H1 (cell line): ENCODE data around the gene ARHGAP6. TPM values are rescaled to one million over a fixed set of nuclear protein-coding genes. Genes with fewer than 3 reads are reported as not detected.

Experiments
- BCL11A ChIP-seq, 2 experiments: IDR thresholded peaks; one replicate each; pipeline ENCODE4 v1.6.1; 2011; ENCODE audit warnings: low read depth in 2 of 2, low read length in 2 of 2, mild to moderate bottlenecking in 2 of 2
- HDAC2 ChIP-seq, 2 experiments: fragments of 300-600 bp in 1 of 2; sonication (generic) in 1 of 2; IDR thresholded peaks; 2 replicates each; pipeline ENCODE4 v1.6.1; 2011 to 2012; ENCODE audit warnings: low read depth in 2 of 2, low read length in 2 of 2, mild to moderate bottlenecking in 2 of 2, moderate library complexity in 2 of 2, borderline replicate concordance in 1 of 2, inconsistent platforms in 1 of 2
- polyA plus RNA-seq, 7 experiments: library from polyadenylated mRNA; depleted of rRNA in 3 of 7; stranded (reverse) in 5 of 7; unstranded in 2 of 7; fragments of >200 nt in 5 of 7; fragments of 200-250 nt in 2 of 7; gene quantifications; 1 replicate in 5 of 7; 2 replicates in 1 of 7; 4 replicates in 1 of 7; pipeline versions ENCODE4 v1.2.1 to v1.2.3, GENCODE V29; 2011 to 2013; ENCODE audit warnings: missing spikeins in 2 of 7, mixed read lengths in 2 of 7
- total RNA-seq: library from RNA; stranded (reverse); fragmentation: NEBNext Ultra II Directional; extraction: Animal tissue kit (Norgen Biotek cat#: 25700); gene quantifications from 2 replicates; pipeline ENCODE4 v1.2.1, GENCODE V29; 2021

Gene ARHGAP6
- total and polyA plus RNA-seq, 2 of the 8 experiments (the other 6 are each of a cell fraction or from before 2014, with no cell fraction given) = 0.35 to 0.82 TPM

DNA sequence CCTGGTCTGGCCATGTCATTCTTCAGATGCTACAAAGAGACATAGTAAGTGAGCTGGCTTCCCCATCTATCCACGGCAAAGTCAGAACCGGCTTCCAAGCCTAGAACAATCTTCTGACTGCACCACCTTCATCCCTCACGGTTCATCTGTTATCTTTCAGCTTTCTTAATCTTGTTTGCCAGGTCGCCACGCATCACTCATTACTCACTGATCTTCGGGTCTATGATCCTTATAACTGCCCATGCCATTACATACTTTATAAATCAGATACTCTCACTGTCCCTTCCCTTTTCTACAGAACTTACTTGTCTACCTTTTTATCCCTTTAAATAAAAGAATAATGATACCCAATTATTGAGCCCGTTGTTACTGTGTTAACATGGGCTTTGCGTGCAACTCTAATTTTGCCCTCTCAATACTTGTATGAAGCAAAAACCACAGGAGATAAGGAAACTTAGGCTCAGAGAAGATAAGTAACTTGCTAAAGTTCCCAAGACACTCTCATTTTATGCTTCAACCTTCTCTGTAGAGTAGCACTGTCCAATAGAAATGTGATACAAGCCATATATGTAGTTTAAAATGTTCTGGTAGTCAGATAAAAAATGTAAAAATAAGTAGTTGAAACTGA, 200.8 kb downstream of the ARHGAP6 start (continued):
- TF ChIP-seq BCL11A (IDR thresholded peaks at IDR 0.05; ENCODE audit: low read depth in 2 of 2, low read length in 2 of 2) (no peak), HDAC2 (IDR thresholded peaks at IDR 0.05; ENCODE audit: borderline replicate concordance in 1 of 2, low read depth in 2 of 2, low read length in 2 of 2) (no peak)
